GM19324 (cell line): ENCODE results near the gene IFI6.
"Not testable (repeated sequence)": the region's sequence is repeated elsewhere in the genome, so short reads cannot be mapped to it uniquely, and the experiment has no call there.

Source experiments
- ATAC-seq: cut with Tn5 transposase; IDR thresholded peaks from one replicate; pipeline ENCODE4 v1.9.1; 2021; ENCODE audit warnings: mild to moderate bottlenecking, moderate library complexity; ENCODE audit not compliant: unreplicated experiment, low FRiP score

Gene IFI6

GRCh38 chr1:27632387-27633297 is 39.4 kb downstream of the IFI6 start:
- peak; percentile 32 for ATAC-seq

GRCh38 chr1:27630859-27631491 is 41.0 kb downstream of the IFI6 start:
- no peak for ATAC-seq

GRCh38 chr1:27628712-27629111 is 43.3 kb downstream of the IFI6 start:
- no peak for ATAC-seq

- not testable (repeated sequence) for ATAC-seq
Observed at GRCh38 chr1:27627733-27628132, 44.3 kb downstream of the IFI6 start.

DNA sequence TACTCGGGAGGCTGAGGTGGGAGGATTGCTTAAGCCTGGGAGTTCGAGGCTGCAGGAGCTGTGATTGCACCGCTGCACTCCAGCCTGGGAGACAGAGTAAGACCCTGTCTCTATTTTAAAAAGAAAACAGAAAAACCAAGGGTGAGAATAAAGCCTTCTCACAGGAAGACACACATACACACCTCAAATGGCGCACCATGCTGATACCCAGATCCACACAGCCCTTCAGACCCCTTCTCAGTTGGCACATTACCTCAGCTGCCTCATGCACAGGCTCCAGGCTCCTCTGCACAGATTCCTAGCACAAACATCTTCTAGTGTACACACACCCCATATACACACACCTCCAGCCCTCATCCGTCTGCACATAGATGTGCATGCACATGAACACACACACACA is 44.9 kb downstream of the IFI6 start:
- ATAC-seq: no peak

DNA sequence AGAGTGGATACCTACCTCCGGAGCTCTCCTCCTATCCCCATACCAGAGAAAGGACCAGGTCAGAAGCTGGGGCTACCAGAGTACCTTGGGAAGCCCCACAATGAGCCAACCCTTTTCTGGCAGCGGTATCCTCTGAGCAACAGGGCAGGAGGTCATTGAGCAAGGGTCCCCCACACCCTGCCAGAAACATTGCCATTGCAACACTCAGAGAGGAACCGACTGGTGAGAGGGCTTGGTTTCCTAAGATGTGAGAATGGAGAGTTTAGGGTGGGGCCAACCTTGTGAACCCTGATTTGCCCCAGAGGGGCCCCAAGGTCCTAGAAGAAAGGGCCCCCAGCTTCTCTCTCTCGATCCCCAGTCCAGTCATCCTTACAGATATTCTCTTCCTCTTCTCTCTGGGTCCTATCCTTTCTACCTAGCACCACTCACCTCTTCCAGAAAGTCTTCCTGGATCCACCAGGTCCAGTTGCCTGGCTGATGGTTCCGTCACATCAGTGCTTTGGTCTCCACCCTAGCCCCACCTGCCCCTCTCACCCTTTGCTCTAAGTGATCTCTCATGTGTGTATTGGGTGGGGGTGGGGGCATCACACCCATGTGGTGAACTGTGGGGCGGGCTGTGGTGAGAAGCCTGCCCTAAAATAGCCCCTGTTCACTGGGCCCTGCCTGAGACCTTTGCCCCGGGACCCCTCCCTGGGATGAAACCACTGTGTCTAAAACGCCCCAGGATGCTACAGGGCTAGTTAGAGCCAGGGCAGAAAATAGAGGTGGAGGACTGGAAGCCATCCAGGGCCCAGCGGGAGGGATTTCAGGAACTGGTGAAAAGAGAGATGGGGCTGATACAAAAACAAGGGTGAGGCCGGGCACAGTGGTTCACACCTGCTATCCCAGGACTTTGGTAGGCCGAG is 45.7 kb downstream of the IFI6 start:
- ATAC-seq: no peak

DNA sequence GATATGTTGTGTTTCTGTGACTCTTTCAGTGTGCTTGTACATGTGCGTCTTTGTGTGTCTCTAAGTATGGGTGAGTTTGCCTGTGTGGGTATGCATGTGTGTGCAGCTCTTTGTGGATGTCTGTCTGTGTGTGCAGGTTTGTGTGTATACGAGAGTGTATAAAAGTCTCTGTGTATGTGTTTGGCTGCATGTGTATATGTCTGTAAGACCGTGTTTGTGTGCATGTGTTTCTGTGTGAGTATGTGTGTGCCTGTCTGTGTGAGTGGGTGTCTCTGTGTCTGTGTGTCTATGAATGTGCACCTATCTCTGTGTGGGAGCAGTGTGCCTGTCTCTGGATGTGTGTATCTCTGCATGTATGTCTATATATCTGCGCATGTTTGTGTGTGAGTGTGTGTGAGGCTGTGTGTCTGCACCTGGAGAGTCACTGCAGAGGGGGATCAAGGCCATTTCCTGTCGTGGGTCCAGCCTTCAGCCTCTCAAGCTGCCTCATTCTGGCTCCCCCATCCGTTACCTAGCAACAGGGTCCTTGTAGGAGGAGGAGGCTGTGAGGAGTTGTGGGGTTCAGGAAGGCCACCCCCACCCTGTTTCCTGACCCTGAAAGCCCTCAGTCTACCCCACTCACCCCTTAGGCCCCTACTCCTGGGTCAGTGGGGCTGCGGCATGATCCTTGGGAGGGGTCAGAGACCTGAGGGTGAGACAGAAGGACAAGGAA is 47.4 kb downstream of the IFI6 start:
- ATAC-seq: peak; percentile 19

DNA sequence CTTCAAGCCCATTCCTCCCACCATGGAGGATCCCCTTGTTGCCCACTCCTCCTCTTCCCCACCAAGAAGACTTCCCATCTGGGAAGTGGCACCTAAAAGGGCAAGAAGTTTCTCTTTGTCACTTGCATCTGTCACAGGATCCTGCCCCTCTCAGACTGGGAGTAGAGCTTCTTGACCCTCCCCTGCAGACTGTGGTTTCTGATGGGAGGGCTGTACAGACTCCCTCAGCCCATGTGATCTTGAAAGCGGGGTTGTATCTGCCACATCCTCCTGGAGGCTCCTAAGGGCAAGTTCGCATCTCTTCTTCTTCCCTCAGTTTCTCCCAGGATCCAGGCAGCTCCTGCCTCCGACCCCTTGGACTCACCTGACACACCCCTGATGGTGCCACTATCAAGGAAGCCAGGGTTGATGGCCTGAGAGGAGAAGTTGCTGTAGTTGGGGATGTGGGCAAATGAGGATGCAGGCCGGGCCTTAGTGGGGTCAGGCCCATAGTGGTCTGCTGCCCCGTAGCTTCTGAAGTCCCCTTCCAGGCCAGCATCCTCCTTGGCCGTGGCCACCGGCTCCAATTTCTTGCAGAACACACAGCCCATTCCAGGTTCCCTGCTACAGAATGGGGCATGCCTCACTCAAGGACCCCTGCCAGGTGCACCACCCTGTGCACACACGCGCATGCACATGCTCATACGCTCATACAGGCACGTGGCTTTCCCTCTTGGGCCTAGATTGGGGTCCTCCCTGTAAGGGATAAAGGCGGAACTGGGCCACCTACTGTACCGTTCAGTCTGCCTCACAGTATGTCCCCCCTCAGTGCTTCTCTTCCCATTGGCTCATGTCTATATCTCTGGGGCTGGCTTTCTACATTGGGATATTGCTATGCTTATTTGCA is 48.4 kb downstream of the IFI6 start:
- no peak for ATAC-seq

DNA sequence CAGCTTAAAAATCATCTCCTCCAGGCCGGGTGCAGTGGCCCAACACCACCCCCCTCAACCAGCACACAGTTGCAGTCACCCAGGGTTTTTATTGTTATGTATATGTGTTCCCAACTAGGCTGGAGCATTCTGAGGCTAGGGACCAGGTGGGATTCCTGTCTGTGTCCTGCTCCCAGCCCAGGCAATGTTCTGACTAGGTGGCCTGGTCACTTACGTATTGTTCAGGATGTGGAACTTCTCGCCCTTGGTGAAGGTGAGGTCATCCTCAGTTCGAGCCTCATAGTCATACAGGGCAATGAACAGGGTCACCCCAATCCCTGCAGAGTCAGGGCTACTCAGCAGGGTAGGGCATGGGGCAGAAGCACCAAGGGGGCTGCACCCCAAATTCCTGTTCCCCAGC is 49.2 kb downstream of the IFI6 start:
- no peak for ATAC-seq

DNA sequence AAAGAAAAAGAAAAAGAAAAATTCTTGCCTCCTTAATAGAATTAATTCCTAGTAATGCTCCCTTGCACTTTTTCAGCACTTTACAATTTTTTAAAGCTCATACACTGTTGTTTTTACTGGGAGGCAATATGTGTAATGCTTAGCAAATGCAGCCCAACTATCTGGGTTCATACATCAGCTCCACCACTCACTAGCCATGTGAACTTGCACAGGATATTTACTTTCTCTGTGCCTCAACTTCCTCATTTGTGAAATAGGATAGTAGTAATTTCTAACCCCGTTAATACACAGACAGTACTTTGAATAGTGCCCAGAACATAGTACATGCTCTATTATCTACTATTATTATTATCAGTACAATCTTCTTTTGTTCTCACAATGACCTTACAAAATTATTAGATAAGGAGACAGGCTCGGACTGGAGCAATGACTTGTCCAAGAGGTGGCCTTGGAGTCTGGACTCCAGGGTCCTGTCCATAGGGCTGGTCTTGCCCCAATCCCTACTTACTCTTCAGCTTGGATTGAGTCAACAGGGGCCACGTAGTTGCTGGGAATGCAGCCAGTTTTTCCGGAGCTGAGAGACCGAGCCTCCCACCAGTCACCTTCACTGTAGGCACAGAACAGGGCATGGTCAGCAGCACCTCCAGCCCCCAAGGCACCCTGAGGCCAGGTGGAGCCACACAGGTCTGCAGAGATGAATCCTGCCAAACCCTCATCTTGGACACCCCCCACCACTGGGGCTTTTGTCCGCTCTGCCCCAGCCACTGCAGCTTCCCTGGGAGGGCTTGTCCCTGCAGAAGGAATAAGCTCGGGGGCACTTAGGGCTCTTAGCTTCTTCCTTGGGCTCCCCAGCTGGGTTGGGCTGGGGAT is 50.7 kb downstream of the IFI6 start:
- no peak for ATAC-seq

- ATAC-seq: not testable (repeated sequence)
Observed at GRCh38 chr1:27619782-27620438, 52.1 kb downstream of the IFI6 start.

GRCh38 chr1:27618341-27619082 is 53.5 kb downstream of the IFI6 start:
- no peak for ATAC-seq

GRCh38 chr1:27617420-27617819 is 54.6 kb downstream of the IFI6 start:
- ATAC-seq: no peak

- ATAC-seq: no peak
Observed at GRCh38 chr1:27616441-27616840, 55.6 kb downstream of the IFI6 start.
